ENCODE data around the gene MTHFD1L. TPM values are rescaled to one million over a fixed set of nuclear protein-coding genes. Genes with fewer than 3 reads are reported as not detected.
"Not testable (repeated sequence)": the region's sequence is repeated elsewhere in the genome, so short reads cannot be mapped to it uniquely, and the experiment has no call there.

MTHFD1L gene
- total and polyA plus RNA-seq, 2 donors, result 13.9 to 16.0 TPM

DNA sequence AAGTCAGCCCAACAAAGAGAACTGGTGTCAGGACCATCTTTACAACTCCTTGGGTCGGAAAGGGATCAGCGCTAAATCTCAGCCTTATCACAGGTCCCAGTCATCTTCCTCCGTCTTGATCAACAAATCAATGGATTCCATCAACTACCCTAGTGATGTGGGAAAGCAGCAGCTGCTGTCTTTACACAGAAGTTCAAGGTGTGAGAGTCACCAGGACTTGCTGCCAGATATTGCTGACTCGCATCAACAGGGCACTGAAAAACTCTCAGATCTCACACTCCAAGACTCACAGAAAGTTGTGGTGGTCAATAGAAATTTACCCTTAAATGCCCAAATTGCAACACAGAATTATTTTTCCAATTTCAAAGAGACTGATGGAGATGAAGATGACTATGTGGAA is 25.3 kb upstream of the MTHFD1L start:
- no peaks in the 10 kb centered on the region for H3K9me3 ChIP-seq (ENCODE audit: control insufficient read depth in 2 of 2, insufficient read depth in 1 of 2, low read length in 1 of 2)

DNA sequence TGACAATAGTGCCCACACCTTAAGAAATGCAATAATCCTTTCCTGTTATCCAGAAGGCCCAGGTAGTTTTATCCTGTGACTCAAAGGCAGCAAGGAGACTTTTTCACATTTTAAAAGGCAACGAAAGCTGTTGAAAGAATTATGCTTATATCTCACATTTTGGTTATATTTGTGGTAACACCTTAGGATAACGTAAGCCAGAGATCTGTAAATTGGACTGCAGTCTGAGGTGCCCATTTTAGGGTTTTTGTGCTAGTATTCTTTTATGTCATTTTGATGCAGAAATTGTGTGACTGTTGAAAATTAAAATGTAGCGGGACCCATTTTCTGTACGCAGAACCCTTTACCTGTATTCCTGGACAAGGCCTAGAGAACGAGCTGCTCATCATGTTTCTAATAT is 24.3 kb upstream of the MTHFD1L start:
- Histone ChIP-seq H3K27ac (ENCODE audit: low read depth in 1 of 2, low read length in 1 of 2) (no peak overlapping the region), H3K4me1 (ENCODE audit: control insufficient read depth in 2 of 2, insufficient read depth in 2 of 2, low read length in 2 of 2) (no peaks in the 10 kb centered on the region), H3K36me3 (ENCODE audit: control insufficient read depth in 2 of 2, insufficient read depth in 2 of 2, low read length in 1 of 2) (peaks cover 30 to 52% of the 10 kb centered on the region in 2 donors), H3K27me3 (ENCODE audit: control insufficient read depth in 2 of 2, insufficient read depth in 1 of 2, low read length in 1 of 2) (no peaks in the 10 kb centered on the region), H3K9me3 (ENCODE audit: control insufficient read depth in 2 of 2, insufficient read depth in 1 of 2, low read length in 1 of 2) (no peaks in the 10 kb centered on the region), H3K4me3 (ENCODE audit: low read length in 2 of 2) (no peak overlapping the region)
- 98% methylated on average over 5 of the region's 5 CpGs for WGBS
- DNase-seq (ENCODE audit: low read depth in 6 of 9, low spot score in 9 of 9), result no peak

More for the DNA sequence above, 25.3 kb upstream of the MTHFD1L start:
- Histone ChIP-seq H3K27me3 (ENCODE audit: control insufficient read depth in 2 of 2, insufficient read depth in 1 of 2, low read length in 1 of 2) (no peaks in the 10 kb centered on the region), H3K4me3 (ENCODE audit: low read length in 2 of 2) (no peak overlapping the region), H3K27ac (ENCODE audit: low read depth in 1 of 2, low read length in 1 of 2) (no peak overlapping the region), H3K36me3 (ENCODE audit: control insufficient read depth in 2 of 2, insufficient read depth in 2 of 2, low read length in 1 of 2) (peaks cover 40 to 61% of the 10 kb centered on the region in 2 donors), H3K4me1 (ENCODE audit: control insufficient read depth in 2 of 2, insufficient read depth in 2 of 2, low read length in 2 of 2) (no peaks in the 10 kb centered on the region)
- DNase-seq (ENCODE audit: low read depth in 6 of 9, low spot score in 9 of 9), result no peak
- WGBS, result 98% methylated on average over 4 of the region's 4 CpGs

GRCh38 chr6:150841697-150842096 is 23.8 kb upstream of the MTHFD1L start:
- no peak for DNase-seq (ENCODE audit: low read depth in 6 of 9, low spot score in 9 of 9)
- no peaks in the 10 kb centered on the region for H3K9me3 ChIP-seq (ENCODE audit: control insufficient read depth in 2 of 2, insufficient read depth in 1 of 2, low read length in 1 of 2)
- no peaks in the 10 kb centered on the region for H3K4me1 ChIP-seq (ENCODE audit: control insufficient read depth in 2 of 2, insufficient read depth in 2 of 2, low read length in 2 of 2)
- no peak overlapping the region for H3K27ac ChIP-seq (ENCODE audit: low read depth in 1 of 2, low read length in 1 of 2)
- WGBS, result 83% methylated on average over 3 of the region's 3 CpGs
- peaks cover 32 to 47% of the 10 kb centered on the region in 2 donors for H3K36me3 ChIP-seq (ENCODE audit: control insufficient read depth in 2 of 2, insufficient read depth in 2 of 2, low read length in 1 of 2)
- no peak overlapping the region for H3K4me3 ChIP-seq (ENCODE audit: low read length in 2 of 2)
- no peaks in the 10 kb centered on the region for H3K27me3 ChIP-seq (ENCODE audit: control insufficient read depth in 2 of 2, insufficient read depth in 1 of 2, low read length in 1 of 2)

- Histone ChIP-seq H3K4me3 (ENCODE audit: low read length in 2 of 2) (no peak overlapping the region), H3K27ac (ENCODE audit: low read depth in 1 of 2, low read length in 1 of 2) (no peak overlapping the region), H3K36me3 (ENCODE audit: control insufficient read depth in 2 of 2, insufficient read depth in 2 of 2, low read length in 1 of 2) (peaks cover 25 to 35% of the 10 kb centered on the region in 2 donors), H3K4me1 (ENCODE audit: control insufficient read depth in 2 of 2, insufficient read depth in 2 of 2, low read length in 2 of 2) (peaks cover 0 to 5% of the 10 kb centered on the region in 2 donors), H3K27me3 (ENCODE audit: control insufficient read depth in 2 of 2, insufficient read depth in 1 of 2, low read length in 1 of 2) (no peaks in the 10 kb centered on the region), H3K9me3 (ENCODE audit: control insufficient read depth in 2 of 2, insufficient read depth in 1 of 2, low read length in 1 of 2) (no peaks in the 10 kb centered on the region)
- WGBS, result 94% methylated on average over 3 of the region's 3 CpGs
- no peak for DNase-seq (ENCODE audit: low read depth in 6 of 9, low spot score in 9 of 9)
These were observed 21.1 kb upstream of the MTHFD1L start for GRCh38 chr6:150844371-150844770.

DNA sequence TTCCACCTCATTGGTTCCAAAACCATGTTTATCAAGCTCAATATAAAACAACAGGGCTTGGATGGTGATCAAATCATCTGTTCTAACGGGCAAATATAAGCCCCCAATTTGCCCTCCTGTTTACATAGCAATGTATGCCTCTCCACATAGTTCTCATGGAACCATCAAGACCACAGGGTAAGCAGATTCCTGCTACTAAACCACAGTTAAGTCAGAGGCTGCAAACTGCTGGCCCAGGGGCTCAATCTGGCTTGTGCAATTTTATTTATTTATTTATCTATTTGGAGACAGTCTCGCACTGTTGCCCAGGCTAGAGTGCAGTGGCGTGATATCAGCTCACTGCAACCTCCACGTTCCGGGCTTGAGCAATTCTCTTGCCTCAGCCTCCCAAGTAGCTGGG is 18.9 kb upstream of the MTHFD1L start:
- WGBS, result 97% methylated on average over 5 of the region's 5 CpGs
- Histone ChIP-seq H3K27ac (ENCODE audit: low read depth in 1 of 2, low read length in 1 of 2) (no peak overlapping the region), H3K36me3 (ENCODE audit: control insufficient read depth in 2 of 2, insufficient read depth in 2 of 2, low read length in 1 of 2) (peaks cover 11 to 16% of the 10 kb centered on the region in 2 donors), H3K4me1 (ENCODE audit: control insufficient read depth in 2 of 2, insufficient read depth in 2 of 2, low read length in 2 of 2) (peaks cover 0 to 10% of the 10 kb centered on the region in 2 donors), H3K9me3 (ENCODE audit: control insufficient read depth in 2 of 2, insufficient read depth in 1 of 2, low read length in 1 of 2) (no peaks in the 10 kb centered on the region), H3K4me3 (ENCODE audit: low read length in 2 of 2) (no peak overlapping the region), H3K27me3 (ENCODE audit: control insufficient read depth in 2 of 2, insufficient read depth in 1 of 2, low read length in 1 of 2) (no peaks in the 10 kb centered on the region)
- DNase-seq (ENCODE audit: low read depth in 6 of 9, low spot score in 9 of 9), result no peak

DNA sequence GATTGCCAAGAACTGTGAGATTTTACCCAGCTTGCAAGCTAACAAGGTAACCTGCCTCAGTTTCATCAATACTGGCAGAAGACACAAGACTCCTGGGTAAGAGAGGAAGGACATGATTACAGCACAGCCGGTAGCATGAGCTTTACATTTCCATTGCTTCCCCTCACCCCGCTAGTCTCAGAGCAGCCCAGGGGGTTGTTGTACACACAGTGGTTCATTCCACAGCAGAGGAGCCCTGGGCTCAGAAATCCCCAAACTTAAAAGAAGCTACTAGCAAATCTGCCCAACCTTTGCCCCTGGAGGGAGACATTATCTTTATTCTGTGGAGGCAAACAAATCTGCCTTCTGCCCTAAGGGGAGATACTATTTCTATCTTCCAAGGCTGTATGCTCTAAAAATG is 17.1 kb upstream of the MTHFD1L start:
- no peak overlapping the region for H3K4me3 ChIP-seq (ENCODE audit: low read length in 2 of 2)
- peaks cover 9 to 10% of the 10 kb centered on the region in 2 donors for H3K36me3 ChIP-seq (ENCODE audit: control insufficient read depth in 2 of 2, insufficient read depth in 2 of 2, low read length in 1 of 2)
- H3K27me3 ChIP-seq (ENCODE audit: control insufficient read depth in 2 of 2, insufficient read depth in 1 of 2, low read length in 1 of 2), result no peaks in the 10 kb centered on the region
- no peaks in the 10 kb centered on the region for H3K9me3 ChIP-seq (ENCODE audit: control insufficient read depth in 2 of 2, insufficient read depth in 1 of 2, low read length in 1 of 2)
- no peak overlapping the region for H3K27ac ChIP-seq (ENCODE audit: low read depth in 1 of 2, low read length in 1 of 2)
- 88% methylated on average over 2 of the region's 2 CpGs for WGBS
- DNase-seq (ENCODE audit: low read depth in 6 of 9, low spot score in 9 of 9), result no peak
- peaks cover 0 to 10% of the 10 kb centered on the region in 2 donors for H3K4me1 ChIP-seq (ENCODE audit: control insufficient read depth in 2 of 2, insufficient read depth in 2 of 2, low read length in 2 of 2)

DNA sequence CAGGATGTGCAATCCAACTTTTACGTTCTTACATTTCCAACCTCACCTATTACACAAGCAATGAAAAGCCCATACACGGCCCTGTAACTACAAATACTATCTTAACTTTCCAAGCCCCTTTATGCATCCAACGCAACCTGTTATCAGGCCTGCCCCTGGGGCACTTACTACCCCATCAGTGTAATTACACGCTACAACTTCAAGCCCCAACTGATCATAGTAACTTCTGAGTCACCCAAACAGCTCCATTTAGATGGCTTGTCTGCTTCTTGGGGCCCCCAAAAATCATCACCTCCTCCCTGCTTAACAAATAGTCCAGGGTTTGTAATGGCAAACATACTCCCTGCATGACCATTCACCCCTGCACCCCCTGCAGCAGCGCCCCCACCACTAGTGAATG is 11.1 kb upstream of the MTHFD1L start:
- H3K4me1 ChIP-seq (ENCODE audit: control insufficient read depth in 2 of 2, insufficient read depth in 2 of 2, low read length in 2 of 2); H3K27ac ChIP-seq (ENCODE audit: low read depth in 1 of 2, low read length in 1 of 2); H3K27me3 ChIP-seq (ENCODE audit: control insufficient read depth in 2 of 2, insufficient read depth in 1 of 2, low read length in 1 of 2); H3K9me3 ChIP-seq (ENCODE audit: control insufficient read depth in 2 of 2, insufficient read depth in 1 of 2, low read length in 1 of 2); H3K4me3 ChIP-seq (ENCODE audit: low read length in 2 of 2); DNase-seq (ENCODE audit: low read depth in 6 of 9, low spot score in 9 of 9): not testable (repeated sequence)
- peaks cover 7 to 13% of the 10 kb centered on the region in 2 donors for H3K36me3 ChIP-seq (ENCODE audit: control insufficient read depth in 2 of 2, insufficient read depth in 2 of 2, low read length in 1 of 2)
- whole genome bisulfite sequencing, result 97% methylated on average over 5 of the region's 5 CpGs

DNA sequence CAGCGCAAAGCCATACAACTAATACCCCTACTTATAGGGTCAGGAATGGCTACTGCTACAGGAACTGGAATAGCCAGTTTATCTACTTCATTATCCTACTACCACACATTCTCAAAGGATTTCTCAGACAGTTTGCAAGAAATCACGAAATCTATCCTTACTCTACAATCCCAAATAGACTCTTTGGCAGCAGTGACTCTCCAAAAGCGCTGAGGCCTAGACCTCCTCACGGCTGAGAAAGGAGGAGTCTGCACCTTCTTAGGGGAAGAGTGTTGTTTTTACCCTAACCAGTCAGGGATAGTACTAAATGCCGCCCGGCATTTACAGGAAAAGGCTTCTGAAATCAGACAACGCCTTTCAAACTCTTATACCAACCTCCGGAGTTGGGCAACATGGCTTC is 10.3 kb upstream of the MTHFD1L start:
- not testable (repeated sequence) for H3K27ac ChIP-seq (ENCODE audit: low read depth in 1 of 2, low read length in 1 of 2); H3K4me1 ChIP-seq (ENCODE audit: control insufficient read depth in 2 of 2, insufficient read depth in 2 of 2, low read length in 2 of 2); DNase-seq (ENCODE audit: low read depth in 6 of 9, low spot score in 9 of 9); H3K27me3 ChIP-seq (ENCODE audit: control insufficient read depth in 2 of 2, insufficient read depth in 1 of 2, low read length in 1 of 2); H3K9me3 ChIP-seq (ENCODE audit: control insufficient read depth in 2 of 2, insufficient read depth in 1 of 2, low read length in 1 of 2); H3K36me3 ChIP-seq (ENCODE audit: control insufficient read depth in 2 of 2, insufficient read depth in 2 of 2, low read length in 1 of 2); H3K4me3 ChIP-seq (ENCODE audit: low read length in 2 of 2)
- 97% methylated on average over 8 of the region's 8 CpGs for WGBS

- Histone ChIP-seq H3K27ac (ENCODE audit: low read depth in 1 of 2, low read length in 1 of 2) (peak overlapping the region in 1 of 2 donors; percentile 61), H3K4me1 (ENCODE audit: control insufficient read depth in 2 of 2, insufficient read depth in 2 of 2, low read length in 2 of 2) (peaks cover 2 to 10% of the 10 kb centered on the region in 2 donors), H3K4me3 (ENCODE audit: low read length in 2 of 2) (no peak overlapping the region), H3K9me3 (ENCODE audit: control insufficient read depth in 2 of 2, insufficient read depth in 1 of 2, low read length in 1 of 2) (peaks cover 0 to 6% of the 10 kb centered on the region in 2 donors), H3K27me3 (ENCODE audit: control insufficient read depth in 2 of 2, insufficient read depth in 1 of 2, low read length in 1 of 2) (no peaks in the 10 kb centered on the region), H3K36me3 (ENCODE audit: control insufficient read depth in 2 of 2, insufficient read depth in 2 of 2, low read length in 1 of 2) (peaks cover 3 to 7% of the 10 kb centered on the region in 2 donors)
- DNase-seq (ENCODE audit: low read depth in 6 of 9, low spot score in 9 of 9), result no peak
- 84% methylated on average over 7 of the region's 7 CpGs for WGBS
These were observed 8.2 kb upstream of the MTHFD1L start for GRCh38 chr6:150857062-150857944.

All from thymus (tissue), 11 donors.